ENCODE measurements around the gene DAB2IP.

- no peak for TF ChIP-seq CTCF (IDR thresholded peaks at IDR 0.05; ENCODE audit: borderline replicate concordance, extremely low read depth, low read length, poor library complexity, severe bottlenecking)
- TF ChIP-seq EZH2 (IDR thresholded peaks at IDR 0.05; ENCODE audit: borderline replicate concordance, low read depth, low read length, severe bottlenecking), result no peak
Measured at GRCh38 chr9:121714075-121714705, 62.8 kb downstream of the DAB2IP start.

Measured in DND-41 (cell line).